Measurements from ENCODE around the gene RND2.

DNA sequence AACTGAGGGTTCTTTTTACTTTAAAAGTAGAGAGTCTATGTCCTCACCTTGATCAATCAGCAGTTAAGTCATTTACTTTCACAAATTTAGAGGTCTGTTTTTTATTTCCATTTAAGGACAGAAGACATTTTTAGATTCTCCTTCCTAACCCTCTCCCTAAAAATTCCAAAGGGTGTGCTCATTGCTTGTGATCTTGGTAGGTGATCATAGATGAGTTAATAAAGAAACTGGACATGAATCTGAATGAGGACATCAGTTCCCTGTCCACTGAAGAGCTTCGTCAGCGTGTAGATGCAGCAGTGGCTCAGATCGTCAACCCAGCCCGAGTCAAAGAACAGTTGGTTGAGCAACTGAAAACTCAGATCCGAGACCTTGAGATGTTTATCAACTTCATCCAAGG, 35.9 kb upstream of the RND2 start:
- TF ChIP-seq ADNP (tag; IDR thresholded peaks at IDR 0.05) (no peak), FOXJ3 (CRISPR knock-in tag; IDR thresholded peaks at IDR 0.05) (no peak), CBFB (CRISPR knock-in tag; IDR thresholded peaks at IDR 0.05) (no peak), POLR2AphosphoS5 (IDR thresholded peaks at IDR 0.05; ENCODE audit: control insufficient read depth, insufficient read depth, low read depth, low read length) (no peak), YY1 (IDR thresholded peaks at IDR 0.05; ENCODE audit: borderline replicate concordance in 1 of 3, control insufficient read depth in 1 of 3, extremely low read depth in 1 of 3, insufficient read depth in 3 of 3, insufficient read length in 1 of 3, insufficient replicate concordance in 2 of 3, low read depth in 1 of 3, low read length in 2 of 3) (no peak)
- TF ChIP-seq, protein P1, sequence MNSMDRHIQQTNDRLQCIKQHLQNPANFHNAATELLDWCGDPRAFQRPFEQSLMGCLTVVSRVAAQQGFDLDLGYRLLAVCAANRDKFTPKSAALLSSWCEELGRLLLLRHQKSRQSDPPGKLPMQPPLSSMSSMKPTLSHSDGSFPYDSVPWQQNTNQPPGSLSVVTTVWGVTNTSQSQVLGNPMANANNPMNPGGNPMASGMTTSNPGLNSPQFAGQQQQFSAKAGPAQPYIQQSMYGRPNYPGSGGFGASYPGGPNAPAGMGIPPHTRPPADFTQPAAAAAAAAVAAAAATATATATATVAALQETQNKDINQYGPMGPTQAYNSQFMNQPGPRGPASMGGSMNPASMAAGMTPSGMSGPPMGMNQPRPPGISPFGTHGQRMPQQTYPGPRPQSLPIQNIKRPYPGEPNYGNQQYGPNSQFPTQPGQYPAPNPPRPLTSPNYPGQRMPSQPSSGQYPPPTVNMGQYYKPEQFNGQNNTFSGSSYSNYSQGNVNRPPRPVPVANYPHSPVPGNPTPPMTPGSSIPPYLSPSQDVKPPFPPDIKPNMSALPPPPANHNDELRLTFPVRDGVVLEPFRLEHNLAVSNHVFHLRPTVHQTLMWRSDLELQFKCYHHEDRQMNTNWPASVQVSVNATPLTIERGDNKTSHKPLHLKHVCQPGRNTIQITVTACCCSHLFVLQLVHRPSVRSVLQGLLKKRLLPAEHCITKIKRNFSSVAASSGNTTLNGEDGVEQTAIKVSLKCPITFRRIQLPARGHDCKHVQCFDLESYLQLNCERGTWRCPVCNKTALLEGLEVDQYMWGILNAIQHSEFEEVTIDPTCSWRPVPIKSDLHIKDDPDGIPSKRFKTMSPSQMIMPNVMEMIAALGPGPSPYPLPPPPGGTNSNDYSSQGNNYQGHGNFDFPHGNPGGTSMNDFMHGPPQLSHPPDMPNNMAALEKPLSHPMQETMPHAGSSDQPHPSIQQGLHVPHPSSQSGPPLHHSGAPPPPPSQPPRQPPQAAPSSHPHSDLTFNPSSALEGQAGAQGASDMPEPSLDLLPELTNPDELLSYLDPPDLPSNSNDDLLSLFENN (IDR thresholded peaks at IDR 0.05; ENCODE audit: low read depth in 2 of 2, low read length in 2 of 2), result no peak

Data from K562 (cell line).